HepG2 (cell line): ENCODE results near the gene USF1. TPM values are rescaled to one million over a fixed set of nuclear protein-coding genes. Genes with fewer than 3 reads are reported as not detected.

ENCODE experiments used
- ATAC-seq: fragments of 200-7000 bp; cut with Tn5 transposase; 3 replicates; pipeline ENCODE4 v1.9.1; 2020; ENCODE audit warnings: mild to moderate bottlenecking, moderate library complexity
- BruUV-seq: library from RNA; stranded (reverse); fragments of 400-500 nt; replicated peaks from 2 replicates; lab custom pipeline; 2021; lab: Mats Ljungman, UMichigan
- CTCF ChIA-PET: fragments of 300-600 bp; formaldehyde crosslinking; extraction: SDS; loops from one replicate; lab custom pipeline; 2021; ENCODE audit warnings: low total read pairs, inconsistent platforms, low intra/inter-chr PET ratio; lab: Yijun Ruan, JAX
- POLR2A ChIA-PET: fragments of 350-600 bp; sonication (Branson Sonifier 250); formaldehyde crosslinking; loops from one replicate; lab custom pipeline; 2020; ENCODE audit warnings: antibody characterized with exemption, inconsistent platforms; lab: Yijun Ruan, JAX
- DNase-seq: peaks from one replicate; pipeline ENCODE4 v3.0.0-alpha.2; 2015; ENCODE audit warnings: low spot score
- FAIRE-seq: peaks from 3 replicates; lab custom pipeline; 2011; peaks lifted over from hg19 to GRCh38; lab: Jason Lieb, UNC
- H2AFZ ChIP-seq: one replicate; pipeline ENCODE4 v1.6.1; 2011; ENCODE audit warnings: low read length, inconsistent platforms
- H3K27ac ChIP-seq: fragments of 300-600 bp; 3 replicates; pipeline ENCODE4 v1.8.0; 2011; ENCODE audit warnings: mixed run types, mild to moderate bottlenecking, mixed read lengths, low read length, inconsistent platforms; ENCODE audit not compliant: insufficient read depth; ENCODE audit errors: extremely low read length
- H3K27me3 ChIP-seq, 2 experiments: fragments of 200-600 bp in 1 of 2; 2 replicates in 1 of 2; 3 replicates in 1 of 2; pipeline versions ENCODE4 v1.6.0 to v1.8.0; 2011; ENCODE audit warnings: low read length in 2 of 2, mild to moderate bottlenecking in 2 of 2, moderate library complexity in 2 of 2, inconsistent platforms in 1 of 2; ENCODE audit not compliant: insufficient read depth in 2 of 2, control insufficient read depth in 1 of 2
- H3K36me3 ChIP-seq, 2 experiments: fragments of 200-600 bp in 1 of 2; replicated peaks in 1 of 2; 2 replicates in 1 of 2; 3 replicates in 1 of 2; pipeline versions ENCODE4 v1.5.1 to v1.8.0; 2011; ENCODE audit warnings: low read length in 2 of 2, inconsistent platforms in 1 of 2; ENCODE audit not compliant: insufficient read depth in 2 of 2, control insufficient read depth in 1 of 2
- H3K4me1 ChIP-seq: 2 replicates; pipeline ENCODE4 v1.5.1; 2012; ENCODE audit warnings: low read length, inconsistent platforms; ENCODE audit not compliant: insufficient read depth
- H3K4me2 ChIP-seq: 2 replicates; pipeline ENCODE4 v1.6.0; 2011; ENCODE audit warnings: low read depth, low read length, inconsistent platforms
- H3K4me3 ChIP-seq, 3 experiments: fragments of 200-600 bp in 1 of 3; sonication (generic), shearing (Covaris generic) in 1 of 3; replicated peaks in 1 of 3; 2 replicates each; pipeline ENCODE4 v1.5.1; 2011 to 2016; ENCODE audit warnings: low read length in 3 of 3, inconsistent platforms in 2 of 3, low read depth in 2 of 3, mild to moderate bottlenecking in 2 of 3, control low read depth in 1 of 3, mixed read lengths in 1 of 3; ENCODE audit not compliant: insufficient read depth in 1 of 3
- H3K79me2 ChIP-seq: one replicate; pipeline ENCODE4 v1.6.1; 2011; ENCODE audit warnings: low read length, inconsistent platforms; ENCODE audit not compliant: insufficient read depth
- H3K9ac ChIP-seq: 2 replicates; pipeline ENCODE4 v1.6.0; 2011; ENCODE audit warnings: mild to moderate bottlenecking, low read depth, low read length, inconsistent platforms; ENCODE audit not compliant: insufficient read depth
- H3K9me3 ChIP-seq: 2 replicates; pipeline ENCODE4 v1.5.1; 2012; ENCODE audit warnings: mild to moderate bottlenecking, low read length
- H4K20me1 ChIP-seq: 2 replicates; pipeline ENCODE4 v1.6.0; 2011; ENCODE audit warnings: inconsistent platforms, mild to moderate bottlenecking, low read length, moderate library complexity; ENCODE audit not compliant: insufficient read depth
- DMTF1 ChIP-seq: sonication (generic); formaldehyde crosslinking; IDR thresholded peaks from 2 replicates; pipeline ENCODE4 v1.4.0; 2020; ENCODE audit warnings: mild to moderate bottlenecking, missing genetic modification reagents
- E2F2 ChIP-seq: sonication (generic); formaldehyde crosslinking; IDR thresholded peaks from 2 replicates; pipeline ENCODE4 v1.4.0; 2020; ENCODE audit warnings: missing genetic modification reagents, borderline replicate concordance
- HNF4G ChIP-seq, 2 experiments: sonication (generic) in 1 of 2; formaldehyde crosslinking in 1 of 2; IDR thresholded peaks; 2 replicates each; pipeline versions ENCODE4 v1.4.0 to v1.6.1; 2011 to 2020; ENCODE audit warnings: borderline replicate concordance in 2 of 2, low read depth in 2 of 2, mild to moderate bottlenecking in 2 of 2, low read length in 1 of 2, missing genetic modification reagents in 1 of 2, moderate library complexity in 1 of 2
- LRRFIP1 ChIP-seq: sonication (generic); formaldehyde crosslinking; conservative IDR thresholded peaks from 2 replicates; pipeline ENCODE4 v1.4.0; 2020; ENCODE audit warnings: missing genetic modification reagents
- NFIB ChIP-seq: sonication (generic); formaldehyde crosslinking; IDR thresholded peaks from 2 replicates; pipeline ENCODE4 v1.9.0; 2021; ENCODE audit warnings: missing genetic modification reagents, mild to moderate bottlenecking, borderline replicate concordance
- U2AF1 ChIP-seq: fragments of 200-400 bp; formaldehyde crosslinking; optimal IDR thresholded peaks from 2 replicates; pipeline ENCODE3; 2017; ENCODE audit warnings: mild to moderate bottlenecking, low read depth, low read length
- WGBS: methylation state at CpG from one replicate; pipeline ENCODE4 v1.1.6; 2017; ENCODE audit warnings: low lambda C conversion rate; 5-methylcytosine and 5-hydroxymethylcytosine counted together
- in situ Hi-C: cut with HindIII; loops from 2 replicates; pipeline ENCODE4 v1.10.0; 2017; ENCODE audit warnings: low pct_unique_long_range_greater_than_20kb; ENCODE audit not compliant: extremely low pct_ligation_motif_present
- intact Hi-C: fragments of 100-400 bp; cut with micrococcal nuclease; formaldehyde crosslinking; loops from one replicate; pipeline ENCODE4 v1.10.0; 2022; ENCODE audit not compliant: unreplicated experiment
- polyA plus RNA-seq, 8 experiments: library from polyadenylated mRNA; depleted of rRNA in 3 of 8; stranded (reverse) in 7 of 8; unstranded in 1 of 8; fragments of >200 nt; fragmentation: Illumina TruSeq in 4 of 8; extraction: Trizol in 4 of 8; gene quantifications; 2 replicates each; pipeline versions ENCODE4 v1.2.1 to v1.2.3, GENCODE V29; 2011 to 2016; ENCODE audit warnings: low read depth in 4 of 8, missing spikeins in 1 of 8, mixed read lengths in 1 of 8; ENCODE audit not compliant: insufficient read depth in 1 of 8
- total RNA-seq, 5 experiments: library from RNA; depleted of rRNA; stranded (reverse); fragments of >200 nt; fragmentation: Illumina TruSeq; extraction: Trizol; gene quantifications; 2 replicates each; pipeline ENCODE4 v1.2.3, GENCODE V29; 2016; ENCODE audit warnings: low read depth in 1 of 5
- TF ChIP-seq, protein P1 (sequence below): sonication (generic); formaldehyde crosslinking; IDR thresholded peaks from 2 replicates; pipeline ENCODE4 v1.9.0; 2021; ENCODE audit warnings: missing genetic modification reagents, mild to moderate bottlenecking, borderline replicate concordance

USF1 gene
- total and polyA plus RNA-seq, 2 of the 13 experiments (the other 11 are each of a cell fraction or from before 2014, with no cell fraction given): 26.9 to 39.4 TPM

DNA sequence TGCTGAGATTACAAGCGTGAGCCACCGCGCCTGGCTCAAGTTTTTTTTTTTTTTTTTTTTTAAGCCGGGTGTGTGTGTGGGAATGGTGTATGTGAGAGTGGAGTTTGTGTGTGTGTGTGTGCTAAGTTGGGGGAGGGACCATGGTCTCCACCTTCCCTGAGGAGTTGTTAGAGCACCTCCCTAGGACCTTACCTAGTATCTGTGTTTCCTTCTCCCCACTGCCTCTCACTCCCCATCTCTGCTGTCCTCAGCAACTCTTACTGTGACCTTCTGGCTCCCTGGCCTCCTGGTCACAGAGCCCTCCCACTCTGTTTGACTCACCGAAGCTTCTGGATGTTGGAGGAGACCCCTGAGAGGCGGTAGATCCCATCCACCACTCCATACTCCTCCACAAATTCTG lies 13.5 kb upstream of the USF1 start:
- Histone ChIP-seq H3K4me2 (no peak overlapping the region), H4K20me1 (no peaks in the 10 kb centered on the region), H3K36me3 (no peaks in the 10 kb centered on the region), H3K4me1 (no peaks in the 10 kb centered on the region), H3K9ac (no peak overlapping the region), H3K27me3 (no peaks in the 10 kb centered on the region), H3K27ac (no peak overlapping the region), H3K9me3 (no peaks in the 10 kb centered on the region), H3K4me3 (no peak overlapping the region), H3K79me2 (no peaks in the 10 kb centered on the region), H2AFZ (no peak overlapping the region)
- DNase-seq (no peak), FAIRE-seq (no peak), ATAC-seq (no peak; the same call in 2 of the 3 replicates)
- intact Hi-C loops: no loop called here
- ChIA-PET POLR2A (no interaction called here), CTCF (no interaction called here)
- TF ChIP-seq LRRFIP1 (CRISPR knock-in tag): no peak
- TF ChIP-seq U2AF1: no peak
- TF ChIP-seq HNF4G (IDR thresholded peaks at IDR 0.05; ENCODE audit: borderline replicate concordance, low read depth, low read length): no peak
- no peak for TF ChIP-seq HNF4G (CRISPR knock-in tag; IDR thresholded peaks at IDR 0.05; ENCODE audit: borderline replicate concordance, low read depth)
- TF ChIP-seq, protein P1, sequence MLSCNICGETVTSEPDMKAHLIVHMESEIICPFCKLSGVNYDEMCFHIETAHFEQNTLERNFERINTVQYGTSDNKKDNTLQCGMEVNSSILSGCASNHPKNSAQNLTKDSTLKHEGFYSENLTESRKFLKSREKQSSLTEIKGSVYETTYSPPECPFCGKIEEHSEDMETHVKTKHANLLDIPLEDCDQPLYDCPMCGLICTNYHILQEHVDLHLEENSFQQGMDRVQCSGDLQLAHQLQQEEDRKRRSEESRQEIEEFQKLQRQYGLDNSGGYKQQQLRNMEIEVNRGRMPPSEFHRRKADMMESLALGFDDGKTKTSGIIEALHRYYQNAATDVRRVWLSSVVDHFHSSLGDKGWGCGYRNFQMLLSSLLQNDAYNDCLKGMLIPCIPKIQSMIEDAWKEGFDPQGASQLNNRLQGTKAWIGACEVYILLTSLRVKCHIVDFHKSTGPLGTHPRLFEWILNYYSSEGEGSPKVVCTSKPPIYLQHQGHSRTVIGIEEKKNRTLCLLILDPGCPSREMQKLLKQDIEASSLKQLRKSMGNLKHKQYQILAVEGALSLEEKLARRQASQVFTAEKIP (CRISPR knock-in tag): no peak
- no peak for TF ChIP-seq E2F2
- TF ChIP-seq DMTF1 (CRISPR knock-in tag): no peak
- TF ChIP-seq NFIB (CRISPR knock-in tag): no peak
- BruUV-seq: no TSS peak
- 36% methylated on average over 6 of the region's 6 CpGs for WGBS
- in situ Hi-C loops: no loop called here
